Head of caudate nucleus (tissue), 42 donors: ENCODE results near the gene FAF1.

Experiments used
- DNase-seq, 42 donors: peaks; one replicate each; pipeline versions ENCODE4 v3.0.0 to v3.0.0-alpha.2; 2020 to 2021; ENCODE audit warnings: mixed read lengths in 7 of 42
- intact Hi-C: fragments of 100-400 bp; cut with DNase I; formaldehyde crosslinking; loops from one replicate; pipeline ENCODE4 v1.15.0; 2022

The FAF1 gene

DNA sequence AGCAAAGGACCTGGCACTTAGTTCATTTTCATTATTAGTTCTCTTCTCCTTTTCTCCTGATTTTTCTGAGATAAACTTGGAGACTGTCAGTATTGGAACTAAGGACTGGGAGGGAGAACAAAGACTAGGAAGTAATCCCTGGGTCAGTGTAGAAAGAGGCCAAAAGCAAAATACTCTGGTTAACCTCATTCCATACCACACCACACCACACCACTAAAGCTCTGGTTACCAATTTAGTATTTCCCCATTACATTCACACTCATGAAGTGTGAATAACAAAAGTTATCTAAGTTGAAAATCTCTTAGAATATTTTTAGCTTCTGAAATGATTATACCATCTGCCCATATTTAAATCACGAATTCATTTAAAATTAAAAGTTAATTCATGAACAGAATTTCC, 467.9 kb downstream of the FAF1 start:
- no peak for DNase-seq
- intact Hi-C loops, result no loop called here

DNA sequence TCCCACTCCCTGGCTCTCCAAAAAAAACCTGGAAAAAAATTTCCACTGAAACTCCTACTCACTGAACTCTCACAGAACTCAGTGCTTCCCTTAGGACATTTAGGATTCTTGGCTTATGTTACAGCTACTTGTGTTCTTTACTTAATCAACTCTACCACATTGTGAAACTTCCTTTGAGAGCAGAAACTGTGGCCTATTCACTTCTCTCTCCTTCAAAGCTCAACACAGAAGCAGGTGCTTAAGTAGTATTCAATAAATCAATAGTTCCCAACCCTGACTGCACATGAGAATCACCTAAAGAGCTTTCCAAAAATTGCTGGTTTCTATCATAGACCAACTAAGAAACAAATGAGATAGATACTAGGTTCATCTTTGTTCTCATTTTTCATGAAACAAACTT, 468.9 kb downstream of the FAF1 start:
- intact Hi-C loops, result no loop called here
- no peak for DNase-seq

DNA sequence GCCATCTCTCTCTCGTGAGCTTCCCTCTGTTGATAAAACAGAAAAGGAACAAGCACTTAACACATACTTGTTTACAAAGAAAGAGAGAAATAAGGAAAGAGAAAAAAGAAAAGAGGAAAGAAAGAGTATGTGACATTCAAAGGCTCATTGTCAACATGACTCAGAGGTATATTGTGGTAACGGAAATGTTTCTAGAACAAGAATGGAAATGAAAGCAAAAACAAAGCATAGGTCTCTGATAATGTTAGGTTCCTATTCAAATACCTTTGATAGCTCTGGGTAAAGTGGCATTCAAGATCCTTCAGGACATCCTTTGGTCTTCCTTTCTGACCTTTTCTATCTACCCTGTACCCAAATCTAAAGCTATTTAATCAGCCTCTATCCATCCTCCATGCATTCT, 469.4 kb downstream of the FAF1 start:
- no peak for DNase-seq
- intact Hi-C loops, result no loop called here

DNA sequence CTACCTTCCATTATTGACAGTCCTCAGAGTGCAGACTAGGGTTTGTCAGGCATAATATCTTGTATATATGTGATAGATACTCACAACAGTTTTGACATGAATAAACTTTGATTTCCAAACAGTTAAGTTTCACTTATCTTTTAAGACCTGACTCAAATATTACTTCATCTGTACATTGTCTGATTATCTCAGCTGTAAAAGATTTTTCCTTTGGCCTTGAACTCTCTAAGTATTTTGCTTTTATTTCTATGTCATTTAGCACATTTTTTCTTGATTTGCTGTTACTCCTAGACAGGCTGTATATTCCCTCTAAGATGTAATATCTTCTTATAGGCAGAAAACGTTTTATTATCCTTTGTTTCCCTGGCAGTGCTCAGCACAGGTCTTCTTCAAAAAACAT, 471.2 kb downstream of the FAF1 start:
- DNase-seq, result no peak
- intact Hi-C loops, result no loop called here

DNA sequence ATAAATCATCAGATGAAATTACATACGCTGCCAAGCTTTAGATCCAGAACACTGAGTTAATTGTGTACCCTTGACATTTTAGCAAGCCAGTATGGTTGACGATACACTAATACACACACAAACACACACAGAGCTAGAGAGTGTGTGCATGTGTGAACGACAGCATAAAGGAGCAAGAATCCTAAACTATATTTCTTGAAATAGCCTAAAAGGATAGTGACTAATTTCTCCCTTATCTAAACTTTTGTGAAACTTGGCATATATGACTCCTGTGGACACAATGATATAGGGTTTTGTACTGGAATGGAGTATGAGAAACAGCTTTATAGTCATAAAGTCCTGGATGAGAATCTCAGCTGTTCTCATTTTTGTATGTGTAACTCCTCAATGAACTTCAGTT, 471.7 kb downstream of the FAF1 start:
- intact Hi-C loops, result no loop called here
- no peak for DNase-seq

DNA sequence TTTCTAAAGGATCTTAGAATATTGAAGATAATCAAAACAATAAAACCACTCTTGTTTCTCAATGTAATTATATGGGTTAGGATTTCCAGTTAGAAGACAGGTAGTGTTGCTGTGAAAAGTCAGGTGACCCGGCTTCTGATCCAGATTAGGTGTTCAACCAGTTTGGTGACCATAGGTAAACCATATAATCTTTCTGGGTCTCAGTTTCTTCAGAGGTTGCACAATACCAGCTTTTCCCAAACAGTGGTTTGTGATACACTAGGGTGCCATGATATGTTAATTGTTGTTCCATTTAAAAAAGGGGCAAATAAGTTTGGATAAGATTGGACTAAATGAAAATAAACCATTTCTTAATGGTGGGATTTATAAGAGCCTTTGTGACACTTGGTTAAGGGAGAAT, 472.3 kb downstream of the FAF1 start:
- intact Hi-C loops, result no loop called here
- DNase-seq, result no peak

DNA sequence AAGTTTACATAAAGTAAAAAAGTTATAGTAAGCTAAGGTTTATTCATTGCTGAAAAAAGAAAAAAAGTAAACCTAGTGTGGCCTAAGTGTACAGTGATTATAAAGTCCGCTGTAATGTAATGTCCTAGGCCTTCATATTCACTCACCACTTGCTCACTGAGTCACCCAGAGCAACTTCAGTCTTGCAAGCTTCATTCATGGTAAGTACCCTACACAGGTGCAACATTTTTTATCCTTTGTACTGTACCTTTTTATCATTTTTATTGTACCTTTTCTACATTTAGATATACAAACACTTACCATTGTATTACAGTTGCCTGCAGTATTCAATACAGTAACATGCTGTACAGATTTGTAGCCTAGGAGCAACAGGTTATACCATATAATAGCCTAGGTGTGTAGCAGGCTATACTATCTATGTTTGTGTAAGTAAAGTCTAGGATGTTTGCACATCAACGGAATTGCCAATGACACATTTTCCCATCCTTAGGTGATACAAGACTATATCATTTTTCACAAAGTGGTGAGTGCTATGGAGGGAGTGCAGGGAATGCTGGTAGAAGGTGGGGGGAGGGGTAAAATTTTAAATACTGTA, 478.8 kb downstream of the FAF1 start:
- no peak for DNase-seq
- intact Hi-C loops, result no loop called here

DNA sequence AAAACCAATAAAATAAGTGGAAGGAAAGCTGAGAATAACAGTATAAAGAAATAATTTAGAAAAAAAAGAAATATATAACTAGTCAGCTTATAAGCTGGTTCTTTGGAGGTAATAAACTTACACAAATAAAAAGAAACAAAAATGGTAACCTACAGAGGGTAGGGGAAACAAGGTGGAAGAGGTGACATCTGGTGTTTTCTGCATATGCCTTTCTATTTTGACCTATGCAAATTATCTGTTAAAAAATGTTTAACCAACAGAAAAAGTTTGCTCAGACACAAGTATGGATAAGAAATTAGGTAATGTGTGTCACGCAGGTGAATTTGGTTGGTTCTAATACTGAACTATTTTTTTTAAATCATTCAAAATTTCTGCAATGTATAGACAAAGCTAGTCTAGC, 483.3 kb downstream of the FAF1 start:
- intact Hi-C loops, result no loop called here
- no peak for DNase-seq

DNA sequence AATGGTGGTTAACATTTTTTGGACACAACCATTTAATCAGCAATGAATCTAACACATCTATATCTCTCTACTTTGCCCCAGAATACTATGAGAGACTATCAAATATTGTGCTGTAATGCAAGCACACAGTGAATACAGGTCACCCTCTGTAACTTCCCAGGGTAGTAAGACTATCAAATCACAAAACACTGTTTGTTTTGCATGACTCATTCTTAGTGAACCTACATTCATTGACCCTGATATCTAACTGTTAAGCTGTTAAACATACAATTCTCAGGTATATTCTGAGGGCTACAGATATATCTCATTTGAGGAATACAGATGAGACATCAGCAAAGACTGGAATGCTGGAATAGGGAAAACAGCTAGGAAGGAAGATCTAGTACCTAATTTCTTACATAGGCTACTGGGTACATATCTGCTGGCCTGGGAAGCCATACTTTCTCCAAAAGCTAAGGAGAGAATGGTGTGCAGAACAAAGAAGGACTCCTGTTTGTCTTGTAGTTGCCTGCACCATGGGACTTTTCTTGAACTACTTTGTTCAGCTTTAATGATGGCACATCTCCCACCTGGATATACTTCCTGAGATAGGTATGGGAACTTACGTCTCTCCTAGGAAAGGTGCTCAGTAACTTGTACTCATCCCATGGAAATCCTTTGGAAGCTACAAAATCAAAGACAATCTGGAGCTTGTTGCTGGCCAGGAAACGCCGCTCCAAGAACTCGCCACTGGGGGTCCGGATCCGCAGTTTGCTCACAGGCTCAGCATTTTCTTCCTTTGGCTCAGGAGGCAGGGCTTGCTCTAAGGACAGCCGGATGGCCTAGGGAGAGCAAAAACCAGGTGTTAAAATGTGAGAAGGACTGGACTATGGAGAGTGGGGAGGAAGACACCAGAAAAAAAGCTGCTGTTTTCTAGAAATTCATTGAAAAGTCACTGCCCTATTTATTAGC, 484.9 kb downstream of the FAF1 start:
- DNase-seq, result no peak
- intact Hi-C loops, result no loop called here

DNA sequence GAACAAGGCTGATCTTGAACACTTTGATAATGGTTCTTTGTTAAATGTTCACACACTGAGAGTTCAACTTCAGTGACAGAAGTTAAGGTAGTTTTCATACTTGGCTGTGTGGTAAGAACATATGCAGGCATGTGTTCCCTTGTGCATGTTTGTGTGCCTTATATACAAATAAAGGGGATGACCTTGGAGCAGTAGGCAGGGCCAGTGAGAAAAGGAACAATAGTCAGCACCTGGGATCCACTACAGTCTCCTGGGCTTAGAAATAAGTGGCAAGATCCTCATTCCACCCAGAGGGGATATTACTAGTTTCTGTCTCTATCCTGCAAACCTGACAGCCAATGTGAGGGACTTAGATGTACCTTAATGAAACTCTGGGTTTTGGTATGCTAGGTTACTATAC, 486.6 kb downstream of the FAF1 start:
- no peak for DNase-seq
- intact Hi-C loops, result no loop called here

DNA sequence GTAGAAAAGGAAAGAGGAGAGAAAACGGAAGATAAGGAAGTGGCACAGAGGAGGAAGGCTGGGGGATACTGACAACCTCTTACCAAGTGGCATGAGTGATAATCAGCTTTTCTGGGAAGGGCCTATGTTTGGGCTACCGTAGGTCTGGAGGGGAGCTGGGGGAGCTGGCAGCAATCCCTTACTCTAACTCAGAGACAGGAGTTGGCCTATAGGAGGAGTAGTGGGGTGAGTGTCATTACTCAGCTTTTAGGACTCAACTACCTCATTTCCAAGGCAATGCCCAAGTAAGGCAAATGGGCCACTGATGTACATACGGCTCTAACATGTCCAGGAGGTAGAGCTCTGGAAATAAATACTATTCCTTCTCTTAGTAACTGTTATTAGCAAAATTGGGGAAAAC, 488.1 kb downstream of the FAF1 start:
- intact Hi-C loops, result no loop called here
- DNase-seq, result no peak

DNA sequence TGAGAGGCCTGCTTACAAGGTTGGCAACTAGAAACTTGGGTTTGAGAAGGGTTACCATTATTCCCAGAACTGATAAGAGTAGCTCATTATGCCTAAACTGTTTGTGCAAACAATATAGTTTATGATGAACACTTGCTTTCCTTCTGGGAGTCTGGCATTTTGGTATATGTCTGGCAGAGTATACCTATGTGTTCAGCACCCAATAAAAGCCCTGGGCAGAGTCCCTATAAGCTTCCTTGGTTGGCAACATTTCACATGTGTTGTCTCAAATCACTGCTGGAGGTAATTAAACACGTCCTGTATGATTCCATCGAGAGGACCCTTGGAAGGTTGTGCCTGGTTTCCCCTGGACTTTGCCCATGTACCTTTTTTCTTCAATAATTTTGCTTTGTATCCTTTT, 497.1 kb downstream of the FAF1 start:
- intact Hi-C loops, result no loop called here
- no peak for DNase-seq

DNA sequence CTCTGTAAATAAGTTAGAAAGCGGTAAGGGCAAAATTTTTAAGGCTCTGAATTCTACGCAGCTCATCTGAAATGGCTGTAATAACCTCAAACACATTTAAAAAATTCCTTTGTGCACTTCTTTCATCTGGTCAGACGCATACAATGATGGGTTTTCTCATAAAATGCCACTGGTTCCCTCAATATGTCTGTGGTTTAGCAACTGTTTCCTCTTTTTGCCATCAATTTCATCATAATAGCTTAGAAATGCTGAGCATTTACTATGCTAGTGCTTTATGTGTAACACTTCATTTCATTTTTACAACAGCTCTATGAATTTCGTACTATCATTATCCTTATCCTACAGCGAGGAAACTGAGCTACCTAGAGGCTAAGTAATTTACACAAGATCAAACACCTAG, 501.6 kb downstream of the FAF1 start:
- intact Hi-C loops, result no loop called here

DNA sequence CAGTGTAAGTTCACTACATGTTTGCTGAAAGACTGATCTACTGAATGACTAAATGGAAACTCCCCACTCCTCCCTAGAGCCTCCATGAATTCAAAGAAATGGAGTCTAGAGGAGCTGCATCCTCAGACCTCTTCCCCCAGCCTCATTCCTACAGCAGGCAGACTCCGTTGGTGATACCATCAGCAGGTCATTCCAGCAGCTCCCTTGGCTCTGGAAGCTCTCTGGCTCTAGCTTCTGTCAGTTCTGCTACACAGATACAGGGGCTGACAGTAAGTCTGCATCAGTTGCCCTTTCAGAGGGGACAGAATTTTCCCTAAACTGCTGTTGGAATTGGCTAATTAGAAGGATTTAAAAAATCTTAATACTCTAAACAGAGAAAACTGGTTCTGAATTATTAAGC, 505.2 kb downstream of the FAF1 start:
- intact Hi-C loops, result no loop called here
- DNase-seq, result no peak

More for the DNA sequence above, 501.6 kb downstream of the FAF1 start:
- DNase-seq, result no peak

DNA sequence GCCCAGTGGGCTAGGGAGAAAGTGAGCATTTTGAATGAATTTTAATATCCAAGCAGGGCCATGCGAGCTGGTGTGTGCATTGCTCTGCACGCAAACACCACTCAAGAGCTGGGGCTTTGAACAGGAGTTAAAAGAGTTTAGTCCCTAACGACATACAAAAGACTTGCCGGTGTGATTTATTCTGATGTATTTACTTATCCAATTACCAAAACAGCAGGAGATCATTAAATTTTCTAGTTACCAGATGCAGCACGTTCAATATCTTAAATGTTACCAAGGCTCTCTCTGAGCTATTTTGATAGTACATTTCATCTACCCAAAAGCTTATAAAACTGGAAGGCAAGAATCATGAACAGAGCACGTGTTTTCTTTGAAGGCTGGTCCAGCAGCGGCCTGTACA, 506.8 kb downstream of the FAF1 start:
- intact Hi-C loops, result no loop called here
- DNase-seq, result no peak

DNA sequence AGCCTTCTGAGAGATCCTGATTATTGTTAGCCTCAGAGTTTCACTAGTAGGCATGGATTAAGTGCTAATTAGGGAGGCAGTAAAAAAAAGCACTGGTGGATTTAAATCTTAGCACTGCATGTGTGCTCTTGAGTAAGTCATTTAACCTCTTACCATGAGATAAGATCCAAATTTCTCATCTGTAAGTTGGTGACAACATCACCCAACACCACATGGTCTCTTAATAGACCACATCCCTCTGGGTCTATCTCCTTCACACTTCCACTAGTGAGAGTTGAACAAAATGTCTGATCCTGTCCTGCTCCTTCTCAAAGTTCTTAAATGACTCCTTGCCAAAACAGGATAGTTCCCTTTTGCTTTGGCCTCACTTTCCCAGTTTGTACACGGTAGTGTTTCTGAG, 507.4 kb downstream of the FAF1 start:
- DNase-seq, result no peak
- intact Hi-C loops, result no loop called here

DNA sequence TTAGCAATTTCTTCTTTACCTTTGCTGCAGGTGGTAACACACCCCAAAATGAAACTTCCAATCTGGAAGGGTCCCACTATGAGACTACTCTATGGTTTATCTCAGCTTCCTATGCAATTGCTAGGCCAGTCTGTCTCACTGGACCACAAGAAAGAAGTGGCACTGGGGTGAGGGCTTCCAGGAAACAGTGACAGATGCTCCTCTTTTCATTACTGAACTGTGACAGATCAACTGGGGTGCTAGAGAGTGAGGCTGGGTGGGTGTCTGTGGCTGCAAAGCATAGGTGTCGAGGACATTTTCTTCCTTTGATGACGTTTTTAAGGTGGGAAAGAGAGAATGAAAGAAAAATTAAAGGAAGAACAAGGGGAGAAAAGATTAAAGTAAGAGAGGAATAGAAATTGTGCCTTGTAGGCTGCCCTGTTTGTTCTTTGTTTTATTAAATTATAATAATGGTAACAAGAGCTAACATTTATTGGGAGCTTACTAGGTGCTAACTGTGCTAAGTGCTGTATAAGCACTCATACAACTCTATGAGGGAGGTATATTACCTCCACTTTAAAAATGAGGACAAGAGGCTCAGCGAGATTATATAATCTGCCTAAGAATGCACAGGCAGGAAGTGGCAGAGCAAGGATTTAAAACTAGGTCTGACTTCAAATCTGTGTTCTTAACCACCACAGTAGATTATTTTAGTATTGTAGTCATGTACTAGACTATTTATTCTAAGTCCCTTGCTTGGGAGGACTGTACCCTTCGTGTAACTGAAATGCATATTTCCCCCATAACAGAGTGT, 509.0 kb downstream of the FAF1 start:
- intact Hi-C loops, result no loop called here
- DNase-seq, result peak in 3 of 42 donors; percentile 7 to 40 (median 19)

DNA sequence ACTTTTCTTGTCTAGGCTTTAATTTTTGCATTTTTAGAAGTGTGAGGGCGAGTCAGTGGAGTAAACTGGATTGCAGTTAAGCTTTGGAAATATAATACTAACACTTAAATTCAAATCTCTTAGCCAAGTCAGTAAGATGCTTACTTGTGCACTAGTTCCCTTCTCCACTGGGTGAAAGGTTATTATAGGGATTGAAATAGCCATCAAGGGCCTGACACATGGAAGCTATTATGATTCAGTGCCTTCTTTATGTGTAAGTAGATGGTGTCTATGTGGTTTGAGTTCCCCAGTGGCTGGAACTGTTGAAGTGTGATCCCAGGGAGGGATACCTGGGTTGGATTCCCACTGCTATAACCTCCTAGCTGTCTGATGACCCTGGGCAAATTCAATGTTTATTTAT, 512.1 kb downstream of the FAF1 start:
- intact Hi-C loops, result no loop called here
- no peak for DNase-seq

DNA sequence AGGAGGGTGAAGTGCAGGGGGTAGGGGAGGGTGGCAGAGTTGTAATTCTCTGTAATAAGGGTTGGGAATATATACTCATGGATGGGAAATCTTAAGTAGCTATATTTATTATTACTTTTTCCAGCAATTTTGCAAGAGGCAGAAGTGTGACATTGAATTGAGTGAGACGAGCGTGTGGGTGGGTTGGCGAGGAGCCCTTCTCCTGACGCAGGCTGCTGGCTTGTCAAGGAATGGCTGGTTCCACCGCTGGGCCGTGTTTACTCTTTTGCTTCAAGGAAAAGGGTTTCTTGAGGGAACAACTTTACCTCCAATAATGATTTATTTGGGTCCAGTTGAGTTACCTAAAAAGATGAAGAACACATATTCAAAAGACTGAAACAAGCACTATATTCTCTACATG, 518.9 kb downstream of the FAF1 start:
- peak in 27 of 42 donors; percentile 15 to 74 (median 43) for DNase-seq
- intact Hi-C loops, result no loop called here

DNA sequence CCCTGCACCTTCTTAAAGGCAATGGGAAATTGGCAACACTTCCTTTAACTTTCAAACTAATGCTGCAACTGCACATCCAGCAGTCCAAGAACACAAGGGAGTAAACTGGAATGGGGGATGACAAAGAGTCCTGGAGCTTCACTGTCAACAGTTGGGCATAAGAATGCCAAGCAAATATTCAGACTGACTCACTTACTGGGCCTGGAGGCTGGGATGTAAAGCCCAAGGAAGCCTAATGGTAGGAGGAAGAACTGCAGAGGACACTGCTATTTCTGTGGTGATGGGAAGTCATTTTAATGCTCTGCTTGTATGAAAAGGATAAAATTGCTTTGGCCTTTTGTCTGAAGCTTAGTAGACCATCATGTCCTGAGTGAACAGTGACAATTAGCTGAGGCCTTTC, 521.1 kb downstream of the FAF1 start:
- no peak for DNase-seq
- intact Hi-C loops, result no loop called here
